GM12865 (cell line): ENCODE results near the gene SMG6.

Experiments
- DNase-seq: peaks from one replicate; pipeline ENCODE4 v3.0.0; 2010; ENCODE audit warnings: low read depth
- H3K4me3 ChIP-seq: 2 replicates; pipeline ENCODE4 v1.5.1; 2011; ENCODE audit warnings: mild to moderate bottlenecking, low read depth, low read length, control low read depth
- TF ChIP-seq, protein P1 (sequence below): IDR thresholded peaks from 2 replicates; pipeline ENCODE4 v1.5.1; 2011; ENCODE audit warnings: low read length, control low read depth, low read depth, inconsistent platforms; ENCODE audit not compliant: insufficient read depth; ENCODE audit errors: missing control alignments

The SMG6 gene

DNA sequence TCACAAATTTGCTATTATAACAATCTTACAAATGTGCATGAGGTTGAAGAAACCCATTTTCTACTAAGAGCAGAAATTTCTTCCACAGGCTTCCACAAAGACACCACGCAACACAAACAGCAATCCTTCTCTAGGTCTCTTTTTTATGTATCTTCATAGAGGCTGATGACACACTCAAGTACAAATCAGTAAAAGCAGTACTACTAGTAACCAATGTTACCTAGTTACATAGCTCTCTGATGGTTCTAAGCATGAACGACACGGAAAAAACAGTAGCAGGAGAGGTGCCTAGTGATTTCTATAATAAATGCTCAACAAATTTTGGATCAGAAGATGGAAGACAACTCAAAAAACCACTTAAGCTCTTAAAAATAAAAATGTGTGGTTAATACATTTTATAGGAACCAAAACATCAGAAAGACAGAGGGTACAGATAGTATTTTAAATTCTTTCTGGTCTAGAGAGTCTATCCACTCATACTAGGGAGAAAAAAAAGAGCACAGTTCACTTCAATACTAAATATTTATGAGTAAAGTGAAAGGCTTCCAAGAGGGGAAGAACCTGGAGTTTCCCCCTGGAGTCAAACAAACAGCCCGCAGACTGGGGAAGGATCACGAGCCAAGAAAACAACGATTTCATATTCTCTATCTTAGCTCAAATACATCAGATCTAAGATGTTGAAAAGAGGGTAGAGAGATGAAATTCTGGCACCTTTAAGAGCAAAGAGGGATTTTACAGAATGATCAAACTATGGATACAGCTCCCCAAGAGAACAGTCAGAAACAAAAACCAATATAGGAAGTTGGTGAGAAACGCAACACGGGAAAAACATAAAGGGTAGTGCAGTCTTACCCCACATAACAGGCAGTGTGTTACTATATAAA is 40.2 kb downstream of the SMG6 start:
- H3K4me3 ChIP-seq, result peak overlapping the region; percentile 64
- no peak for DNase-seq
- TF ChIP-seq, protein P1, sequence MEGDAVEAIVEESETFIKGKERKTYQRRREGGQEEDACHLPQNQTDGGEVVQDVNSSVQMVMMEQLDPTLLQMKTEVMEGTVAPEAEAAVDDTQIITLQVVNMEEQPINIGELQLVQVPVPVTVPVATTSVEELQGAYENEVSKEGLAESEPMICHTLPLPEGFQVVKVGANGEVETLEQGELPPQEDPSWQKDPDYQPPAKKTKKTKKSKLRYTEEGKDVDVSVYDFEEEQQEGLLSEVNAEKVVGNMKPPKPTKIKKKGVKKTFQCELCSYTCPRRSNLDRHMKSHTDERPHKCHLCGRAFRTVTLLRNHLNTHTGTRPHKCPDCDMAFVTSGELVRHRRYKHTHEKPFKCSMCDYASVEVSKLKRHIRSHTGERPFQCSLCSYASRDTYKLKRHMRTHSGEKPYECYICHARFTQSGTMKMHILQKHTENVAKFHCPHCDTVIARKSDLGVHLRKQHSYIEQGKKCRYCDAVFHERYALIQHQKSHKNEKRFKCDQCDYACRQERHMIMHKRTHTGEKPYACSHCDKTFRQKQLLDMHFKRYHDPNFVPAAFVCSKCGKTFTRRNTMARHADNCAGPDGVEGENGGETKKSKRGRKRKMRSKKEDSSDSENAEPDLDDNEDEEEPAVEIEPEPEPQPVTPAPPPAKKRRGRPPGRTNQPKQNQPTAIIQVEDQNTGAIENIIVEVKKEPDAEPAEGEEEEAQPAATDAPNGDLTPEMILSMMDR, result no peak

DNA sequence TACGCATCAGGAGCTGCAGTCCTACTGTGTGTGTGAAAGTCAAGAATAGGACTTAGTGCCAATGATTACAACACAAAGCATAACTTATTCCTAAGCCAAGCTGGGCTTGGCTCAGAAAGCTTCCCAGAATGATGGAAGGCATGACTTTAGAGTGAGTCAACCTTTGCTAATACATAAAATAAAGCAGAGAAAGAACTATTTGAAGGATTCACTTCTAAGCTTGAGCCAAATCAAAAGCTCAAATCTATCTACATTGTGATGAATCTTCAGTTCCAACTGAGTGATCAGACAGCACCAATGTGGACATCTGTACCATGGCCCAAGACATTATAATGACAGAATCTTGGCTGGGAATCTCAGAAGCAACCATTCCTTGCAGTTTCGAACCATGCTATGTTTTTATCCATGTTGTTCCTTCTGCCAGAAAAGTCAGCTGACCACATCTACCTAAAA is 41.4 kb downstream of the SMG6 start:
- no peak overlapping the region for H3K4me3 ChIP-seq
- DNase-seq, result no peak
- TF ChIP-seq, protein P1, result no peak

DNA sequence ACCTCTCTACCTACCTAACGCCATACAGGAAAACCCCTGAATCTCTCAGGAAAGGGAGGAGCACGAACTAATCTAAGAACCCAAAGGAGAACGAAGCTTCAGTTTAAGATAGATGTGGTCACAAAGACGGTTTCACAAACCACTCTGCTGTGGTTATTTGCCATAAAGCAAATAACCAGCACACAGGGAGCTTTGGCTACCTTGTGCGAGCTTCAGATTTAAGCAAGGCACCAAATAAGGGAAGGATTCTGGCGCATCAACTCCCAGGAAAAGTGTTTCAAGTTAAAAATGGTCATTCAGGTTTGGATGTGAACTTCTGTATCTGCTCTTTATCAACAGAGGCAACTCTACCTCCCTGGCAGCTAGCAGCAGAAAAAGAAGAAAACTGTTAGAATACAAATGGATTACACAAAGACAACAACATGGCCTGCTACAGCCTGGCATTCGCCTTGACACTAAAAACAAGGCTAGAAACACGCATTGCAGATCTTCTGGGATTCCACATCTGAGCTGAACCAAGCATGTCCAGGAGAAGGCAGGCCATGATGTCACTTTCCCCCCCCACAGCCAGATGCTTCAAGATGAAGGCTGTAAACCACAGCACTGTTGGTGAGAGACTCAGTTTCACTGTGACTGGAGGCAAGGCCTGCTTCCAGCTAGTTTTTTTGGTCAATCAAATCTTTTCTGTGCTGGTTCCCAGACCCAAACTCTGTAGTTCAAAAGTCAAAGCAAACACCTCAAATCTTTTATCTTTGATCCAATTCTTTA is 43.6 kb downstream of the SMG6 start:
- peak overlapping the region; percentile 50 for H3K4me3 ChIP-seq
- TF ChIP-seq, protein P1, result no peak
- DNase-seq, result peak; percentile 95

DNA sequence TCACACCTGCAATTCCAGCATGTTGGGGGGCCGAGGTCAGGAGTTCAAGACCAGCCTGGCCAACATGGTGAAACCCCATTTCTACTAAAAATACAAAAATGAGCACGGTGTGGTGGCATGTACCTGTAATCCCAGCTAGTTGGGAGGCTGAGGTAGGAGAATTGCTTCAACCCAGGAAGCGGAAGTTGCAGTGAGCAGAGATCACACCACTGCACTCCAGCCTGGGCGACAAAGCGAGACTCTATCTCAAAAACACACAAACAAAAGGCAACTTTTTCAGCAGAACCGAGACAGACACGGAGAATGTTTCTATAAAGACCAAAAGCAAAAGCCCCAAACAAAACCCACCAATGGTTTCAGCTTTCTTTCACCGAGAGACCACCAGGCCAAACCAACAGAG is 44.8 kb downstream of the SMG6 start:
- peak; percentile 54 for DNase-seq
- H3K4me3 ChIP-seq, result peak overlapping the region; percentile 50

DNA sequence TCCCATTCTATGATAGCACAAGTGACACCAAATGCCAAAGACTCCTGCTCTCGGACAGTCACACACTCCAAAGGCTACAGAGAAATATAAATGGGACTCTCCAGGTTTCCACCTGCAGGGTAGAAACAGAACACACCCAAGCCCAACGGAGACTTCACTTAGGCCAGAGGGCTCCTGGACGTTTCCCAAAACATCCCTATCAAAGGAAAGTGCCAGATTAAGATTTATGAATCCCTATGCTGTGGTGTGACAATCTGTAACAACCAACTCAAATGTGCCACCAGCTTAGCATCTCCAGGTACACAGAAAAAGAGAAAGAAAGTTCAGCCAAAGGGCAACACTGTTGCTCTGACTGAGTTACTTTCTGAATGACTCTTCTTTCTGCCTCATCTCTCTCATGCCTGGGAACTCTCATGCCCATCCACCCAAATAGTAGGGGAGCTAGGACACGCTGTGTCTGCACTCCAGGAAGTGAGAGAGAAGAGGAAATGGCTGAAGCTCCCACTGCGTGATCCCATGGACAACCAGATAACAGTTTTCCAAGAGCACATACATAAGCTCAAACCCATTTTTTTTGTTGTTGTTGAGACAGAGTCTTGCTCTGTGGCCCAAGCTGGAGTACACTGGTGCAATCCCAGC is 49.7 kb downstream of the SMG6 start:
- TF ChIP-seq, protein P1, result no peak
- peak; percentile 90 for DNase-seq
- H3K4me3 ChIP-seq, result peak overlapping the region; percentile 7

DNA sequence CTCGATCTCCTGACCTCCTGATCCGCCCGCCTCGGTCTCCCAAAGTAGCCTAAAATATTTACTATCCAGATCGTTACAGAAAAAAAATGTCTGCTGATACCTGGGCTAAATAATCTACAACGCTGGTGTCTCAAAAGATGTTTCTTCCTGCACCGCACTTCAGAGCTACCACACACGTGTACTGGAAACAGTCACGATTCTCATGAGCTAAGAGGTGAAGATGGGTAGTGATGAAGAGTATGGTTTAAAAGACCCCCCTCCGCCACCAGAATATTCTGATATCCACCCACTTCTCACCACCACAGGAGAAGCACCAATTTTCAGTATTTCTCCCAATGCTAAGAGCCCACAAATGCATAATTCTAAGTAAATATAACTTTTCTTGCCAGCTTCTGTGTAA is 50.2 kb downstream of the SMG6 start:
- peak overlapping the region; percentile 7; the same call in 1 of the 2 replicates for H3K4me3 ChIP-seq
- TF ChIP-seq, protein P1, result no peak
- no peak for DNase-seq

DNA sequence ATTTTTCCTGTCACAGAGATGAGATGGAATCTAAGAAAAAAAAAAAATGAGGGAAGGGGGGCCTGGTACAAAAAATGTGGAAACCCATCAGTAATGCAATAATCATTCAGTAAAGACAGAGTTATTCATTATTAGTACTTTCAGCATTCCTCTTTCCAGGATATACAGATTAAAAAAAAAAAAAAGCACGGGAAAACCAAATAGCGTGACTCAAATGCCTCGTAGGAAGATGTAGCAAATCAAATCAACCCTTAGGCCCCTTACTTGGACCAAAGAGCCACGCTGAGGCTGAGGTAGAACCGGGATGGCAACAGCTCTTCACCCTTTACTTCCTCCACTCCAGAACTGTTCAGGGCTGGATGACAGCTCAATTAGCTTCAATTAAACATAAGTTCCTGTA is 52.5 kb downstream of the SMG6 start:
- DNase-seq, result no peak
- no peak overlapping the region for H3K4me3 ChIP-seq
- TF ChIP-seq, protein P1, result no peak
